ENCODE results near the gene MIEN1. TPM values are rescaled to one million over a fixed set of nuclear protein-coding genes. Genes with fewer than 3 reads are reported as not detected.
"Not testable (repeated sequence)": the region's sequence is repeated elsewhere in the genome, so short reads cannot be mapped to it uniquely, and the experiment has no call there.

The MIEN1 gene
- total RNA-seq, 4 donors from 2014 or later = 47.0 to 57.3 (median 52.7) TPM

- peaks cover 35 to 64% (median 56%) of the 10 kb centered on the region in 4 donors for H3K4me1 ChIP-seq
- no peak for DNase-seq (ENCODE audit: extremely low spot score)
- peaks cover 0 to under 1% (median 0%) of the 10 kb centered on the region in 4 donors for H3K36me3 ChIP-seq
- H3K27ac ChIP-seq (replicated peaks in 1 of 4) = peak overlapping the region; percentile 85 to 92 (median 87)
- peak overlapping the region; percentile 93 to 99 (median 97) for H3K4me3 ChIP-seq
- H3K27me3 ChIP-seq = no peaks in the 10 kb centered on the region
- WGBS = 33% methylated on average over 7 of the region's 10 CpGs
- H3K9me3 ChIP-seq = no peaks in the 10 kb centered on the region
- TF ChIP-seq CTCF (IDR thresholded peaks at IDR 0.05) (no peak), POLR2AphosphoS5 (IDR thresholded peaks at IDR 0.05) (no peak), POLR2A (IDR thresholded peaks at IDR 0.05; ENCODE audit: low read depth) (no peak), EP300 (IDR thresholded peaks at IDR 0.05) (no peak)
- intact Hi-C loops (cut with DNase I) = no loop called here
Observed at GRCh38 chr17:39701012-39701783, 29.1 kb downstream of the MIEN1 start.

GRCh38 chr17:39700148-39700987 lies 30.0 kb downstream of the MIEN1 start:
- no peak for DNase-seq (ENCODE audit: extremely low spot score)
- Histone ChIP-seq H3K9me3 (no peaks in the 10 kb centered on the region), H3K4me1 (peaks cover 31 to 57% (median 49%) of the 10 kb centered on the region in 4 donors), H3K36me3 (no peaks in the 10 kb centered on the region), H3K27me3 (no peaks in the 10 kb centered on the region), H3K27ac (replicated peaks in 1 of 4) (peak overlapping the region; percentile 85 to 92 (median 87)), H3K4me3 (peak overlapping the region; percentile 93 to 99 (median 97))
- 7% methylated on average over 37 of the region's 57 CpGs for WGBS
- intact Hi-C loops (cut with DNase I) = no loop called here
- TF ChIP-seq POLR2A (IDR thresholded peaks at IDR 0.05; ENCODE audit: low read depth) (no peak), POLR2AphosphoS5 (IDR thresholded peaks at IDR 0.05) (no peak), EP300 (IDR thresholded peaks at IDR 0.05) (no peak), CTCF (IDR thresholded peaks at IDR 0.05) (no peak)

GRCh38 chr17:39699818-39700147 lies 30.5 kb downstream of the MIEN1 start, which contains the start of gene ERBB2:
Gene ERBB2, plus strand, starts transcription at chr17:39700064. Its CDS starts 175 bp downstream, at chr17:39700239.
- 9% methylated on average over 18 of the region's 20 CpGs for WGBS
- H3K4me3 ChIP-seq = peak within 1 kb of the TSS; percentile 93 to 99 (median 97)
- H3K36me3 ChIP-seq = peaks cover 0 to 5% (median 0%) of the 10 kb centered on the region in 4 donors
- no peaks in the 10 kb centered on the region for H3K9me3 ChIP-seq
- TF ChIP-seq POLR2AphosphoS5 (IDR thresholded peaks at IDR 0.05) = peak; percentile 73 to 91
- TF ChIP-seq EP300 (IDR thresholded peaks at IDR 0.05) = no peak
- intact Hi-C loops (cut with DNase I) = no loop called here
- DNase-seq (ENCODE audit: extremely low spot score) = no peak
- H3K27me3 ChIP-seq = no peaks in the 10 kb centered on the region
- H3K27ac ChIP-seq (replicated peaks in 1 of 4) = peak within 1 kb of the TSS; percentile 85 to 92 (median 87)
- peaks cover 25 to 51% (median 43%) of the 10 kb centered on the region in 4 donors for H3K4me1 ChIP-seq

- H3K4me3 ChIP-seq = peak overlapping the region; percentile 93 to 99 (median 97)
- H3K27me3 ChIP-seq; DNase-seq (ENCODE audit: extremely low spot score); H3K9me3 ChIP-seq; H3K36me3 ChIP-seq; intact Hi-C loops (cut with DNase I): not testable (repeated sequence)
- peak overlapping the region; percentile 85 to 92 (median 87) for H3K27ac ChIP-seq (replicated peaks in 1 of 4)
- H3K4me1 ChIP-seq = peaks cover 20 to 46% (median 38%) of the 10 kb centered on the region in 4 donors
- 48% methylated on average over 11 of the region's 11 CpGs for WGBS
Observed at GRCh38 chr17:39699157-39699817, 31.0 kb downstream of the MIEN1 start.

- no peaks in the 10 kb centered on the region for H3K9me3 ChIP-seq
- DNase-seq (ENCODE audit: extremely low spot score) = no peak
- H3K27me3 ChIP-seq = no peaks in the 10 kb centered on the region
- H3K4me1 ChIP-seq = peaks cover 20 to 35% (median 31%) of the 10 kb centered on the region in 4 donors
- TF ChIP-seq CTCF (IDR thresholded peaks at IDR 0.05) (no peak), POLR2AphosphoS5 (IDR thresholded peaks at IDR 0.05) (no peak), POLR2A (IDR thresholded peaks at IDR 0.05; ENCODE audit: low read depth) (no peak), EP300 (IDR thresholded peaks at IDR 0.05) (no peak)
- no peak overlapping the region for H3K4me3 ChIP-seq
- H3K27ac ChIP-seq (replicated peaks in 1 of 4) = no peak overlapping the region
- H3K36me3 ChIP-seq = peaks cover 0 to 6% (median 0%) of the 10 kb centered on the region in 4 donors
- intact Hi-C loops (cut with DNase I) = no loop called here
- 96% methylated on average over 5 of the region's 5 CpGs for WGBS
Observed at GRCh38 chr17:39697961-39698360, 32.4 kb downstream of the MIEN1 start.

Data from esophagus muscularis mucosa (tissue), 4 donors.